Smooth muscle cell (in vitro differentiated cells): ENCODE data around the gene ZNRF4. TPM values are rescaled to one million over a fixed set of nuclear protein-coding genes. Genes with fewer than 3 reads are reported as not detected.

Experiments used
- DNase-seq: peaks from one replicate; lab custom pipeline; 2025; ENCODE audit not compliant: unreplicated experiment; lab: John Stamatoyannopoulos, UW
- H2AFZ ChIP-seq: fragments of 200-600 bp; sonication (generic); 2 replicates; pipeline ENCODE4 v1.6.0; 2016; ENCODE audit warnings: antibody characterized with exemption, low read depth, mild to moderate bottlenecking
- H3F3A ChIP-seq: fragments of 200-600 bp; sonication (generic); 2 replicates; pipeline ENCODE4 v1.6.0; 2017; ENCODE audit warnings: antibody characterized with exemption, low read depth
- H3K27ac ChIP-seq: fragments of 200-600 bp; sonication (generic); 2 replicates; pipeline ENCODE4 v1.5.1; 2016; ENCODE audit warnings: low read depth, mild to moderate bottlenecking
- H3K27me3 ChIP-seq: fragments of 200-600 bp; sonication (generic); 2 replicates; pipeline ENCODE4 v1.6.1; 2016; ENCODE audit warnings: low read depth, mild to moderate bottlenecking
- H3K36me3 ChIP-seq: fragments of 200-600 bp; sonication (generic); 2 replicates; pipeline ENCODE4 v1.5.1; 2016; ENCODE audit warnings: low read depth
- H3K4me1 ChIP-seq: fragments of 200-600 bp; sonication (generic); 2 replicates; pipeline ENCODE4 v1.5.1; 2016; ENCODE audit warnings: low read depth
- H3K4me2 ChIP-seq: fragments of 200-600 bp; sonication (generic); 2 replicates; pipeline ENCODE4 v1.6.0; 2016; ENCODE audit warnings: mild to moderate bottlenecking
- H3K4me3 ChIP-seq: fragments of 200-600 bp; sonication (generic); 2 replicates; pipeline ENCODE4 v1.5.1; 2016; ENCODE audit warnings: mild to moderate bottlenecking
- H3K79me2 ChIP-seq: fragments of 200-600 bp; sonication (generic); 2 replicates; pipeline ENCODE4 v1.6.0; 2016; ENCODE audit warnings: low read depth, mild to moderate bottlenecking
- H3K9ac ChIP-seq: fragments of 200-600 bp; sonication (generic); 2 replicates; pipeline ENCODE4 v1.6.0; 2016; ENCODE audit warnings: low read depth
- H3K9me3 ChIP-seq: fragments of 200-600 bp; sonication (generic); replicated peaks from 2 replicates; pipeline ENCODE4 v1.5.1; 2016; ENCODE audit warnings: low read depth
- H4K20me1 ChIP-seq: fragments of 200-600 bp; sonication (generic); 2 replicates; pipeline ENCODE4 v1.6.0; 2016; ENCODE audit warnings: low read depth
- CTCF ChIP-seq: fragments of 200-600 bp; sonication (generic); IDR thresholded peaks from 2 replicates; pipeline ENCODE4 v1.5.1; 2017; ENCODE audit warnings: borderline replicate concordance, mild to moderate bottlenecking, antibody characterized with exemption; ENCODE audit not compliant: insufficient read depth, poor library complexity, severe bottlenecking
- WGBS: methylation state at CpG from one replicate; pipeline ENCODE4 v1.1.7; 2016; ENCODE audit warnings: low lambda C conversion rate; 5-methylcytosine and 5-hydroxymethylcytosine counted together
- polyA plus RNA-seq: library from polyadenylated mRNA; unstranded; fragments of >200 nt; fragmentation: Nextera tagmentation; extraction: Ambion mirVana; gene quantifications from 2 replicates; pipeline ENCODE4 v1.2.1, GENCODE V29; 2016
- total RNA-seq: library from RNA; depleted of rRNA; stranded (reverse); fragments of >200 nt; gene quantifications from 2 replicates; pipeline ENCODE4 v1.2.3, GENCODE V29; 2014

The ZNRF4 gene
- total and polyA plus RNA-seq, 2 experiments from 2014 or later: not detected

- Histone ChIP-seq H3K9ac (no peak overlapping the region), H4K20me1 (no peaks in the 10 kb centered on the region), H3K4me3 (no peak overlapping the region), H3K36me3 (no peaks in the 10 kb centered on the region), H3K4me2 (no peak overlapping the region), H3F3A (no peaks in the 10 kb centered on the region), H3K27me3 (peaks cover 4% of the 10 kb centered on the region), H3K79me2 (no peaks in the 10 kb centered on the region), H3K27ac (no peak overlapping the region), H3K4me1 (no peaks in the 10 kb centered on the region), H3K9me3 (no peaks in the 10 kb centered on the region), H2AFZ (no peak overlapping the region)
- DNase-seq: no peak
- 84% methylated on average over 12 of the region's 12 CpGs for WGBS
- TF ChIP-seq CTCF: no peak
These were observed 11.6 kb downstream of the ZNRF4 start for GRCh38 chr19:5466814-5467291.

- no peaks in the 10 kb centered on the region for H4K20me1 ChIP-seq
- no peak for TF ChIP-seq CTCF
- no peaks in the 10 kb centered on the region for H3K36me3 ChIP-seq
- 79% methylated on average over 12 of the region's 12 CpGs for WGBS
- H3K4me1 ChIP-seq: no peaks in the 10 kb centered on the region
- H3K79me2 ChIP-seq: no peaks in the 10 kb centered on the region
- no peak overlapping the region for H3K27ac ChIP-seq
- H3K9ac ChIP-seq: no peak overlapping the region
- no peak for DNase-seq
- no peaks in the 10 kb centered on the region for H3K9me3 ChIP-seq
- H3K4me2 ChIP-seq: no peak overlapping the region
- no peaks in the 10 kb centered on the region for H3F3A ChIP-seq
- H3K4me3 ChIP-seq: no peak overlapping the region
- H2AFZ ChIP-seq: no peak overlapping the region
- no peaks in the 10 kb centered on the region for H3K27me3 ChIP-seq
These were observed 15.1 kb downstream of the ZNRF4 start for GRCh38 chr19:5470264-5470671.

GRCh38 chr19:5472286-5472685 is 17.1 kb downstream of the ZNRF4 start:
- no peak overlapping the region for H3K4me3 ChIP-seq
- no peaks in the 10 kb centered on the region for H4K20me1 ChIP-seq
- no peak for DNase-seq
- no peak overlapping the region for H3K9ac ChIP-seq
- no peaks in the 10 kb centered on the region for H3K79me2 ChIP-seq
- WGBS: 84% methylated on average over 16 of the region's 16 CpGs
- no peaks in the 10 kb centered on the region for H3K9me3 ChIP-seq
- no peak overlapping the region for H2AFZ ChIP-seq
- TF ChIP-seq CTCF: no peak
- H3K4me1 ChIP-seq: no peaks in the 10 kb centered on the region
- H3F3A ChIP-seq: no peaks in the 10 kb centered on the region
- no peaks in the 10 kb centered on the region for H3K36me3 ChIP-seq
- H3K27ac ChIP-seq: no peak overlapping the region
- no peaks in the 10 kb centered on the region for H3K27me3 ChIP-seq
- no peak overlapping the region for H3K4me2 ChIP-seq

- Histone ChIP-seq H3K4me3 (no peak overlapping the region), H3K4me2 (no peak overlapping the region), H3K36me3 (no peaks in the 10 kb centered on the region), H3K9me3 (no peaks in the 10 kb centered on the region), H3K9ac (no peak overlapping the region), H3K27ac (no peak overlapping the region), H3K27me3 (peaks cover 9% of the 10 kb centered on the region), H2AFZ (no peak overlapping the region), H4K20me1 (no peaks in the 10 kb centered on the region), H3F3A (no peaks in the 10 kb centered on the region), H3K4me1 (no peaks in the 10 kb centered on the region), H3K79me2 (no peaks in the 10 kb centered on the region)
- no peak for TF ChIP-seq CTCF
- WGBS: 88% methylated on average over 5 of the region's 5 CpGs
- DNase-seq: no peak
These were observed 18.4 kb downstream of the ZNRF4 start for GRCh38 chr19:5473646-5474045.
